HG02610 (cell line): Measurements from ENCODE around the gene CRIM1.

ENCODE experiments used
- ATAC-seq: cut with Tn5 transposase; IDR thresholded peaks from one replicate; pipeline ENCODE4 v1.9.1; 2021; ENCODE audit warnings: mild to moderate bottlenecking, moderate library complexity; ENCODE audit not compliant: unreplicated experiment

CRIM1 gene

GRCh38 chr2:36371070-36371874 is 15.7 kb downstream of the CRIM1 start:
- ATAC-seq: no peak

DNA sequence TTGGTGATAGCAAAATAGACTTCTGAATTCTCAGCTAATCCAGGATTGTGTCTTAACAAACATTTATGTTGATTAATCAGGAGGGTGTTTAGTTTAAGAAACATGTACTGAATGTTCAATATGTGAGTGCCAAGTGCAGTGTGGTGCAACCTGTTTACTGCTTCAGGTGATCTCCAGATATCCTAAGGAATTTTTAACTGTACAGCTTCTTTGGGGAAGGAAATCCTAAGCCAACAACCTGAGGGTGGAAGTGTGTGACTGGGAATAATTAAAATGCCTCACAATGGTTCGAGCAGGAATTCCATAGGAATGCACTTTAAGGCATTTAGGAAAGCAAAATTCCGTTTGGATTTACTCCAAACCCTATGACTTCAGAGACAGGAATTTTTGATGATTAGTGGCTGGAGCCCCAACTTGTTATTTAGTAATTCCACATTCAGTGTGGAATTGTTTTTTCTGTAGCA is 16.4 kb downstream of the CRIM1 start:
- ATAC-seq: no peak

GRCh38 chr2:36373149-36373926 is 17.8 kb downstream of the CRIM1 start:
- ATAC-seq: no peak

DNA sequence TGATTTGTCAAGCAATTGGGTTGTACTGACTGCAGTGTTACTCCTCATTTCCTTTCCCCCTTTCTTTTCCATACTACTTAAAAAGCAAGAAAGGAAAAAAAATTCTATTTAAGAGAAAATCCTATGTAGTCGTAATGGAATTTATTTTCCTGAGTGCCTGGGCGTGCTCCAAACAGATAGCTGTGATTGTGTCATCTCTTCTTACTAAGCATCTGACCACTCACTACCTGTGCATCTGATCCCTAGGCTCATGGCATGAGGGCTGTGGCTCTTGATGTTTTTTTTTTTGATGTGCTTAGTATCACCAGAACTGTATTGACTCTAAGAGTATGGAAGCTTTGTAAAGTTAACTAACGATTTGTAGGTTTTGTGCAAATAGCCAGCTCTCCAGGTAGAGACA is 19.0 kb downstream of the CRIM1 start:
- no peak for ATAC-seq

DNA sequence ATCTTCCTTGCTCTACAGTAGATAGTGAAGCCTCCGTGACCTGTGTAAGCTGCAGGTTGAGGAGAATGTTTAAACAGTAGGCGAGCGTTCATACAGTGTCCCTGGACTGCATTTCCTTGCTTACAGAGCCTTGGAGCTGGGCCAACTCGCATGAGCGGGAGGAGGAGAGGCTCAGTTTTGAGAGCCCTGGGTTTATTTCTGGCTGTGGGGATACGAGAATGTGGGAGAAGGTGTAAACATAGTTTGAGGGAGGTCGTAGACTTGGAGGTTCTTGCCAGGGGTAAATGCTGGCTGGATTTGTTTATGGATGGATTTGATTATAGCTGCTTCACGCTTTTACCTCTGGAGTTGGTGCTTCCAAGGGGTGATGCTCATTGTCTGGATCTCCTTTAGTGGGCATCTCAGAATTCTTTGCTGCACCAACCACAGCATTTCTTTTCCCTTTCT is 20.8 kb downstream of the CRIM1 start:
- ATAC-seq: no peak

- no peak for ATAC-seq
Observed at GRCh38 chr2:36376992-36377738, 21.6 kb downstream of the CRIM1 start.

- ATAC-seq: no peak
Observed at GRCh38 chr2:36379710-36380448, 24.3 kb downstream of the CRIM1 start.

DNA sequence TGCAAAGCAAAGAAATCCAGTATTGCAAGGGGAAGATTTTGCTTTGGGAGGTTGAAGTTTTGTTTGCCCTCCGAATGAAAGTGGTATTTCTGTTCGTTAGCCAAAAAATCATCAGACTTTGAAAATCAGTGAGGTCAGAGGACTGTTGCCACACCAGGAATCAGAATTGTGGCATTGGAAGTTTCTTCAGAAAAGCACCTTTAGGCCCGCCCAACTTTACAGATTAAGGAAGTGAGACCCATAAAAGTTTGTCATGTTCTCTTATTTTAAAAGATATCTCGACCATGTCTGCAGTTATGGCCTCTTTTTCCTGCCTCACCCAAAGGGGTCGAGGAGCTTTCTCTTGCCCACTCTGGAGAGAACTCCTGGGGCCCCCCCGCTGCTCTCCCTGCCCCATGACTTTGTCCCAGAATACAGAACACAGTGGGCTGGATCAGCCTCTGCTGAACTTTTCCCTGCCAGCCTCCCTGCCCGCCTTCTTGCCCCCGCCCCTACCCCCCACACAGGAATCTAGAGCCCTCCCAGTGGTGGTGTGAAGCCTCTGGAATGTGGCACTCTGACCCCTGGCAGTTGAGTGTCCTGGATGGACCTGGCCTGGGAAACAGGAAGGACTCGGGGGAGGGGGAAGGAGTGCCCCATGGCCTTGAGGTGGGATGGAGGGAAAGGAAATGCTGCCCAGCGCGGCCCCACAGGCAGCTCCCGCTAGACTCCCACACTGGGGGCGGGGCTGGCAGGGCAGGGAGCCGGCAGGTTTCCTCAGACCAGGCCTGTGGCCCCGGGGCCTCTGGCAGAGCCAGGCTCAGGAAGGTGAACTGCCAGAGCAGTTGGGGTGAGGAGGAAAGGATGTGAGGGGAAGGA is 25.3 kb downstream of the CRIM1 start:
- ATAC-seq: no peak

DNA sequence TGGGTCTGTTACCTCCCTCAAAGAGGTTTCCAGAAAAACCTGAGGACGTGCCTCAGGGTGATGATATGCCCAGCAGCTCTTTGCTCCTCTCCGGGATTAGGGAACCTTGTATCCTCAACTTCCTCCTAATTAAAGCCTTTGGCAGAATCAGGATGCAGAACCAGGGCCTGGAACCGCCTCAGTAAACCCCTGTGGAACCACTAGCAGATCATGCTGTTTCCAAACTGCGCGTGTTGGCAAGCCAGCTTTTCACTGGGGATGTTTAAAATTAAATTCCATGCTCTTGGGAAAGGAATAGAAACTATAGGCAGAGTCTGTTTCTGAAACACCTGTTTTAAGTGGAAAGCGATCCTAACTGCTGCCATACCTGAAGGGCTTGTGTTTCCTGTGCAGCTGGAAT is 26.4 kb downstream of the CRIM1 start:
- no peak for ATAC-seq

GRCh38 chr2:36382472-36382871 is 26.9 kb downstream of the CRIM1 start:
- ATAC-seq: no peak

DNA sequence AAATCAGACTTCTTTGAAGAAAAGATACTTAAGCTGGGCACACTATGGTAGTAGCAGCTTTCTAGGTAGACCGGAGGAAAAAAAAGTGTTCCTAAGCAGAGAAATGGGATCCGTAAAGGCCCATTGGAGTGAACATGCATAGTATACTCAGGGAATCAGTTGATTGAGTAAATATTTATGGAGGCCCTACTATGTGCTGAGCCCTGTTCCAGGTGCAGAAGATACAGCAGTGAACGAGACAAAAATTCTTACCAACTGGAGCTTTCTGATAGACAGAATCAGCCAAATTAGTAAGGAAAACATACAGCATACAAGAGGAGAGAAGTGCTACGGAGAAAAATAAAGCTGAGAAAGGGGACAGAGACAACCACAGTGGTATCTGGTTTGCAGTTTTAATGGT is 28.1 kb downstream of the CRIM1 start:
- ATAC-seq: no peak

GRCh38 chr2:36384454-36384853 is 28.9 kb downstream of the CRIM1 start:
- ATAC-seq: no peak

DNA sequence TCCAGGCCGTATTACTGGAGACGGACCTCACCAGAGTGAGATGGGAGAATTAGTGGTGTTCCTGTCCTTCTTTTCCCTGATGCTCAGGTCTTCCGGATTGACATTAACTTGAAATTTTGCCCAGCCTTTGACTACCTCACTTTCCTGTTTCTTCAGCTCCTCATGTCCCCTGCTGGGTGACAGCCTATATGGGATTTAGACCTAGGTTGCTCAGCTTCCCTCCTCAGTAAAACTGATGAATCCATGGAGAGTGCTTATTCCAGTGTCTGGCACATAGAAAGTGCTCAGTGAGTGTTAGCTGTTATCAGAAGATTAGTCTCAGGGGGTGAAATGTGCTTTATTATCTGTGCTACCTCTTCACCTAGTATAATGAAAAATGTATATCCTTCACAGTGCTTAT is 30.0 kb downstream of the CRIM1 start:
- ATAC-seq: no peak

- ATAC-seq: no peak
Observed at GRCh38 chr2:36387258-36387916, 31.8 kb downstream of the CRIM1 start.

DNA sequence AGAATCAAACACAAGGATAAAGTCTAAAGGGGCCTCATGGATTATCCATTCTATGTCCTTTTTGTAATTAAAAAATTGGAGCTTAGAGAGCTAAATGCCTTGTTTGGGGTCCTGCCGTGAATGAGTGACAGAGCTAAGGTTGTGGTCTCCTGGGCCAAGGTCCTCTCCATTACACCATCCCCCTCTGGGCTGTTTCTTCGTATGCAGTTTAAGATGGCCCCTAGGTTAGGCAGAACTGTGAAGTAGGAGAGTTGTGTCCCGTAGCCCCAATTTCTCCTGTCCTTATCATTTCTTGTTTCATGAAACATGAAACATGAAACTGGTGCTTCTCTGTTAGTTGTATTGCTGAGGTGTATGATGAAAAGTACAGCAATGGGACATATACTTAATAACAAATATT is 32.9 kb downstream of the CRIM1 start:
- ATAC-seq: no peak

DNA sequence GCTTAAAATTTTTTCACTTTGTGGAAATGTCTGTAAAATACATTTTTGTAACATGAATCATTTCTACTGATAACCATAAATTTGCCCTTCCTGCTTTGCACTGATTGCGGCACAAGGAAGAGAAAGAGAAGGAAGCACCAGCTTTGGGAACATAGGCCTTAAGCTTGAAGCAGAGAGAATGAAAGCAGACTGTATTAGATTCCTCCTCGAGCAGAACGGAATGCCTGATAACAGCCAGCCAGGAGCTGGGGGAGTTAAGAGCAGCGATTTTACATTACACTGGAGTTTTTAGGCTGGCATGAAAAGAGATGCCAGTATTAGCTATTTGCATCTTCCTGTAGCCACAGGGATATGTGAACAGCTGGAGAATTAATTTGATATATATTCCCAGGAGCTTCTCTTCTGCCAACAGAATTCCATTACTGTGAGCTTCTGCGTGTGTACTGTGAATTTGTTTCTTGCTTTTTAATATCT is 33.5 kb downstream of the CRIM1 start:
- no peak for ATAC-seq

DNA sequence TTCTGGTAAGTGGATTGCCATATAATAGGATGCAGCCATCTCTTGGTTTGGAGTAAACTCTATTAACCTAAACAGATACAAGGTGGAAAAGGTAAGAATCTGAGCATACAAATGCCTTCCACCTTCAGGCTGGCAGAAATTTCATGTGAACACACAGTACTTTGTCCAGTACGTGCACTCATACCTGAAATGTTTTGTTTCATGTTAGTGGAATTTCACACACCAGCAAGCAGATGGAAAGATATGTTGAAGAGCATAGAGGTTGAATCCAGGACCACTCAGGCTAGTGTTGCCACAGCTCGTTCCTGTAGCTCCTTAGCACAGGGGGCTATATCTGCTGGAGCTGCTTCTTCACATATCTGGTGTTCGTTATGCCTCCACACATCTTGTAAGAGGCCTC is 34.0 kb downstream of the CRIM1 start:
- no peak for ATAC-seq

DNA sequence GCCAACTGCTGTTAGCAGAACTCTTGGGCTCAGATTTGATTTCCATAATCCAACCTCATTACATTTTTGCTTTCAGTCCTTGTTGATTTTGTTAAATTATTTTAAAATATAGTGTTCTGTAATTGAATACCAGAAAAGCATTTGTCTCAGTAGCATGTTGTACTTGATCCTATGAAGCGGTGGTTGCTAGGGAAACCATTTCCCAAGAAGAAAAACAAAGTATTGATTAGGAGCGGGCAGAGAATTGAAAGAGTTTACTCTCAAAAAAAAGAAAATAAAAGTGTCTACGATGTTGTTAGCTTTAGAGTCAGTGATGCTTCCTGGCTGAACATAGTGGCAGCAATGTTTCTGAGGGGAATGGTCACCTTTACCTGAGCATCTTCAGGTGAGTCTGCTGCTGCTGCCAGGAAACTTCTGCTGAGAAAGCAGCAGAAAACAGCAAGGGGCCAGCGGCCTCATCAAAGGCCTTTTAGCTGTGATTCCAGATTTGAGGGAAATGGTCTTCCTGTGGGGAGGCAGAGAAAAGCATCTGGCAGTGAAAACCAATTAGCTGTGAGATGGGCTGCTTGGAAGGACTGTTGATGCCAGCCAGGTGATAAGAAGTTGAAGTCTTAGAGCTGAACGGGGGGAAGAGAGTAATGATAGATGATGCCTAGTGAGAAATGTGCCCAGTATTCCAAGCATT is 37.1 kb downstream of the CRIM1 start:
- ATAC-seq: no peak
